NCI-H748 treated with DMSO at 0.1 percent for 48 hours (cell line): ENCODE data around the gene ERAS.
"Not testable (repeated sequence)": the region's sequence is repeated elsewhere in the genome, so short reads cannot be mapped to it uniquely, and the experiment has no call there.

Experiments
- DNase-seq: peaks from one replicate; lab custom pipeline; 2025; lab: John Stamatoyannopoulos, UW

ERAS gene

DNA sequence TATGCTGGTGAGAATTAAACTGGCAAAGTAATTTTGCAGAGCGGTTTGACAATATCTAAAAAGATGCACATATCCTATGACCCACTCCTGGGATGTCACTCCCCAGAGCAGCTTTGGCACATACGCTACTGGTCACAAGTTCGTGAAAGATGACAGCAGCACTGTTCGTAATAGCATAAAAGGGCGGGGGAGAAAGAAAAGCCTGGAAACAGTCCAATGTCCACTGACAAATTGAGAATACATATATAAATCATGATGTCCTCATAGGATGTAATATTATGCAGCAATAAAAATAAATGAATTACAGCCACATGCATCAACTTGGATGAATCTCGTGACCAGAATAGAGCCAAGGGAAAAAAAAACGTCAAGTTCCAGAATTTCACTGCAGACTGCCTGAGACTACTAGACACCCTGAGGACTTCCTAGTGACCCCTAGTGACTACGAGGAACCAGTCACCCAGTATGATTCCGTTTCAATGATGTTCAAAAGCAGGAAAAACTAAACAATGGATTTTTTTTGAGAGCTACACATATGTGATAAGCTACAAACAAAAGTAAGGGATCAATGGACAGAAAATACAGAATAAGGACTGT, 7.3 kb downstream of the ERAS start:
- DNase-seq = peak; percentile 1

- peak; percentile 2 for DNase-seq
Measured at GRCh38 chrX:48834383-48834709, 8.0 kb downstream of the ERAS start.

GRCh38 chrX:48835524-48836329, 9.4 kb downstream of the ERAS start, which contains the start of gene PCSK1N:
Gene PCSK1N, minus strand, starts transcription at chrX:48835610. Its CDS starts 78 bp downstream, at chrX:48835532.
- peak; percentile 76 for DNase-seq

GRCh38 chrX:48839686-48840085, 13.4 kb downstream of the ERAS start:
- DNase-seq = no peak

DNA sequence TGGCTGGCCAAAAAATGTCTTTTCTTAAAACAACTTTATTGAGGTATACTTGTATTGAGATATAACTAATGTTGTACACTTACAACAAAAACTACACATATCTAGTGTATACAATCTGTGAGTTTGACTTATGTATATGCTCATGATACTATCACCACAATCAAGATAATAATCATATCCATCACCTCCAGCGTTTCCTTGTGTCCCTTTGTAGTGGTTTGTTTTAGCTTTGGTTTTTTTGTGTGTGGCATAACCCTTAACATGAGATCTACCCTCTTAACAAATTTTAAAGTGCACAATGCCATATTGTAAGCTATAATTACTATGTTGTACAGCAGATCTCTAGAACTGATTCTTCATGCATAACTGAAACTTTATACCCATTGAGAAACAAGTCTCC, 22.5 kb downstream of the ERAS start:
- DNase-seq = no peak

GRCh38 chrX:48852857-48853256, 26.5 kb downstream of the ERAS start:
- no peak for DNase-seq

GRCh38 chrX:48853494-48853893, 27.2 kb downstream of the ERAS start:
- DNase-seq = not testable (repeated sequence)

GRCh38 chrX:48854121-48854804, 27.9 kb downstream of the ERAS start:
- not testable (repeated sequence) for DNase-seq

DNA sequence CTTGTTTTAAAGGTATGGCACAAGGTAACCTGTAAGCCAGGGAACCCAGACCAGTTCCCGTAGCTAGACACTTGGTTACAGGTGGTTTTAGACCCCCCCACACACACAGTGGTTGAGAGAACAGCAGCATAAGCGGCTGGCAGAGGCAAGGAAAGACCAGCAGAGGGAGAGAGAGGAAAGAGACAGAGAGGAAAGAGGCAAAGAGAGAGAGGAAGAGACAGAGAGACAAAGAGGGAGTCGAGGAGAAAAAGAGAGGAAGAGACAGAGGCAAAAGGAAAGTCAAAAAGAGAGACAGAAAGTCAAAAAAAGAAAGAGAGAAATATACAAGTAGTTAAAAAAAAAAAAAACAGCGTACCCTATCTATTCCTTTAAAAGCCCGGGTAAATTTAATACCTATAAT, 28.6 kb downstream of the ERAS start:
- DNase-seq = no peak

- DNase-seq = no peak
Measured at GRCh38 chrX:48864210-48864609, 37.9 kb downstream of the ERAS start.

DNA sequence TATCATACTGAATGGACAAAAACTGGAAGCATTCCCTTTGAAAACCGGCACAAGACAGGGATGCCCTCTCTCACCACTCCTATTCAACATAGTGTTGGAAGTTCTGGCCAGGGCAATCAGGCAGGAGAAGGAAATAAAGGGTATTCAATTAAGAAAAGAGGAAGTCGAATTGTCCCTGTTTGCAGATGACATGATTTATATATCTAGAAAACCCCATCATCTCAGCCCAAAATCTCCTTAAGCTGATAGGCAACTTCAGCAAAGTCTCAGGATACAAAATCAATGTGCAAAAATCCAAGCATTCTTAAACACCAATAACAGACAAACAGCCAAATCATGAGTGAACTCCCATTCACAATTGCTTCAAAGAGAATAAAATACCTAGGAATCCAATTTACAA, 45.7 kb downstream of the ERAS start:
- not testable (repeated sequence) for DNase-seq

DNA sequence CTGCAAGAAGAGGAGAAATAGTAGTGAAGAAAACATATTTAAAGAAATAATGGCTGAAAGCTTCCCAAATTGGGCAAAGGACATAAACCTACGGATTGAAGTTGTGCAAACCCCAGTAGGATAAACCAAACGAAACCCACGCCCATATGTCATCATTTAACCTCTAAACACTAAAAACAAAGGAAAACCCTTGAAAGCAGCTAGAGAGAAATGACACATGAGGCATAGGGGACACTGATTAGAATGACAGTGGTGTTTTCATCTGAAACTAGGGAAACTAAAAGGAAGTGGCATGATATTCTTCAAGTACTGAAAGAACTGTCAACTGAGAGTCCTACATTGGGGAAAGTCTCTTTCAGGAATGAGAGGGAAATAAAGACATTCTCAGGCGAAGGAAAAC, 50.6 kb downstream of the ERAS start:
- DNase-seq = not testable (repeated sequence)
